Activated naive CD4-positive, alpha-beta T cell treated with anti-CD3 and anti-CD28 coated beads, Interleukin-2, amount 50 U/mL, for 72 hours (primary cell): ENCODE measurements around the gene TBX19. TPM values are rescaled to one million over a fixed set of nuclear protein-coding genes. Genes with fewer than 3 reads are reported as not detected.
"Not testable (repeated sequence)": the region's sequence is repeated elsewhere in the genome, so short reads cannot be mapped to it uniquely, and the experiment has no call there.

Experiments
- ATAC-seq, 2 donors: fragments of 150-1000 bp; cut with Tn5 transposase; 2 replicates each; pipeline ENCODE4 v1.10.0; 2021; ENCODE audit warnings: mild to moderate bottlenecking in 2 of 2, moderate library complexity in 2 of 2
- DNase-seq, 2 donors: peaks; one replicate each; pipeline ENCODE4 v3.0.0; 2021 to 2022; ENCODE audit warnings: low spot score in 2 of 2
- H3K27ac Mint-ChIP-seq, 2 donors: one replicate each; pipeline ENCODE4 v1.8.0; 2022; ENCODE audit warnings: mild to moderate bottlenecking in 2 of 2, mixed read lengths in 2 of 2
- H3K36me3 Mint-ChIP-seq, 2 donors: one replicate each; pipeline ENCODE4 v1.8.0; 2022; ENCODE audit warnings: mixed read lengths in 2 of 2
- H3K9me3 Mint-ChIP-seq, 2 donors: one replicate each; pipeline ENCODE4 v1.8.0; 2022; ENCODE audit warnings: mixed read lengths in 2 of 2
- total RNA-seq, 2 donors: library from RNA; stranded (reverse); gene quantifications; one replicate each; pipeline ENCODE4 v1.2.3, GENCODE V29; 2022

Gene TBX19
- total RNA-seq, 2 donors from 2014 or later: 2.0 to 2.9 TPM

DNA sequence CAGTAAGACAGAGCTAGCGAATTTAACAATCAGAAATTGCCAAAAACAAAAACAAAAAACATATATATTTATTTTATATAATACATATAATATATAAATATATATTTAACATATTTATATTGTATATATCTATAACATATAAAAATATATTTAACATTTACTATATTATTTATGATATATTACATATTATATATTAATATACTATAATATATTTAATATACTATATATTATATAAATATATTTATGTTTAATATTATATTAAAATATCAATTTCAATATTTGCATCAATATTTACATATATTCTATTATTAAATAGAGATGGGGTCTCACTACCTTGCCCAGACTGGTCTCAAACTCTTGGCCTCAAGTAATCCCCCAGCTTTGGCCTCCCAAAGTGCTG is 50.9 kb downstream of the TBX19 start:
- DNase-seq: no peak
- ATAC-seq: no peak
- Mint-ChIP-seq H3K36me3 (no peaks in the 10 kb centered on the region), H3K27ac (no peak overlapping the region), H3K9me3 (no peaks in the 10 kb centered on the region)

DNA sequence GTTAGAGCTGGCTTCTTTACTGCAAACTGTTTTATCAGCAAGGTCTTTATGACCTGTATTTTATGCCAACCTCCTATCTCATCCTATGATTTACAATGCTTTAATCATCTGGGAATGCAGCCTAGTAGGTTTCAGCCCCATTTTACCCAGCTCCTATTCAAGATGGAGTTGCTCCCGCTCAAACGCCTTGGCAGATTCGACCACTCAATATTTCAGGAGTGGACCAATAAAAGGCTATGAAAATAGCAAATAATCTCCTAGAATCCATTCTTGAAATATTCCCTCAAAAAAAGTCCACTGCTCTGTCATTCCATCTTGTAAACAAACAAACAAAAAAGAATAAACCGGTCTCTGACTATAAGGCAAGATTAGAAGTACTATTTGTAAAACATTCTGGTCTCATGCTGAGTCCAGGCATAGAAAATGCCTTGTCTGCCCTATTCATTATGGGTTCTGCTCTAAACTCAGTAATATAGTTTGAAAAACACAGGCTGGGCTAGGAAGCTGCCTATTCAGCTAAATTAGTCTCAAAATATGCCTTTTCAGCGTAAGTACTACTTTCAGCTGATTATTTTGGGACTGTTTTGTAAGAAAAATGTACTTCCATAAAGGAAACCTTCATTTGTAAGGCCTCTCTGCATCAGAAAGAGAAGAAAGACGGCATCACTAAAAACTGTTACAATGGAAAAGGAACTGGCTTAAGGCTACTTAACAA is 53.0 kb downstream of the TBX19 start:
- no peaks in the 10 kb centered on the region for H3K36me3 Mint-ChIP-seq
- ATAC-seq: no peak
- no peak overlapping the region for H3K27ac Mint-ChIP-seq
- DNase-seq: no peak
- no peaks in the 10 kb centered on the region for H3K9me3 Mint-ChIP-seq

DNA sequence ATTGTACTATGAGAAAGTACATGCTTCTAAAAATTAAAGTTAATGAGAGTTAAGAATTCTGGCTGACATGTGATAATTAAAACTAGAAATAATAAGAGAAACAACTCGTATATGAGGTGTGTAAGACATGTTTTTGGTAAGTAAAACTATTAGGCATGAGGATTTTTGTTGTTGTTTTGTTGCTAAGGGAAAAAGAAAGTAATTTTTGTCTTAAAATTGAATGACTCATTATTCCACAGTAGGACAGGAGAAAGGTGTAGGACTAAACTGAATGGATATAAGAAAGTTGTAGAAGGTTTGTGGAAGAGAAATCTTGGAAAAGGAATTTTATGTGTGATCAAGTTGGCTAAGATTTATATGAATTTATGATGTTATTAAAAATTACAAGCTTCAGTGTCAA is 54.8 kb downstream of the TBX19 start:
- no peak overlapping the region for H3K27ac Mint-ChIP-seq
- no peaks in the 10 kb centered on the region for H3K9me3 Mint-ChIP-seq
- DNase-seq (no peak), ATAC-seq (no peak)
- no peaks in the 10 kb centered on the region for H3K36me3 Mint-ChIP-seq

DNA sequence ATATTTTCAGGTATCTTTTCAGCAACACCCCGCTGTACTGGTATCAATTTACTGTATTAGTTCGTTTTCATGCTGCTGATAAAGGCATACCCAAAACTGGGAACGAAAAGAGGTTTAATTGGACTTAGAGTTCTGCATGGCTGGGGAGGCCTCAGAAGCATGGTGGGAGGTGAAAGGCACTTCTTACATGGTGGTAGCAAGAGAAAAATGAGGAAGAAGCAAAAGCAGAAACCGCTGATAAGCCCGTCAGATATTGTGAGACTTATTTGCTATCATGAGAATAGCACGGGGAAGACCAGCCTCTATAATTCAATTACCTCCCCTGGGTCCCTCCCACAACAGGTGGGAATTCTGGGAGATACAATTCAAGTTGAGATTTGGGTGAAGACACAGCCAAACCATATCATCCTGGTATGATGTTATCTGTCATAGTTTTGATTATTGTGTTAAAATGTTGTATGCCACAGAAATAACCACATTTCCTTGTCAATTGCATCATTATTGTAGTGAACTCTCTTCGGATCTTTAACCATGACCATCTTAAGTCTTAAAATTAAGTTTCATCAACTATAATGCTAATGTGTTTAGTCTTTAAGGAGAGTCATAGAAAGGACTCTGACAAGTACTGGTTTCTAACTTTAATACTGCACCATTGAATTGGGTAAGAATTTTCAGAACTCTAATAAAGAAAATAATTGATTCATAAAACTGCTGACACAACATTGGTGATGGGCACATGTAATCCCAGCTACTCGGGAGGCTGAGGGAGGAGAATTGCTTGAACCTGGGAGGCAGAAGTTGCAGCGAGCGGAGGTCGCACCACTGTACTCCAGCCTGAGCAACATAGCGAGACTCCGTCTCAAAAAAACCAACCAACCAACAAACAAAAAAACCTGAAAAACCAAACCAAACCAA is 58.2 kb downstream of the TBX19 start:
- H3K9me3 Mint-ChIP-seq: no peaks in the 10 kb centered on the region
- DNase-seq (no peak), ATAC-seq (no peak)
- no peak overlapping the region for H3K27ac Mint-ChIP-seq
- H3K36me3 Mint-ChIP-seq: no peaks in the 10 kb centered on the region

DNA sequence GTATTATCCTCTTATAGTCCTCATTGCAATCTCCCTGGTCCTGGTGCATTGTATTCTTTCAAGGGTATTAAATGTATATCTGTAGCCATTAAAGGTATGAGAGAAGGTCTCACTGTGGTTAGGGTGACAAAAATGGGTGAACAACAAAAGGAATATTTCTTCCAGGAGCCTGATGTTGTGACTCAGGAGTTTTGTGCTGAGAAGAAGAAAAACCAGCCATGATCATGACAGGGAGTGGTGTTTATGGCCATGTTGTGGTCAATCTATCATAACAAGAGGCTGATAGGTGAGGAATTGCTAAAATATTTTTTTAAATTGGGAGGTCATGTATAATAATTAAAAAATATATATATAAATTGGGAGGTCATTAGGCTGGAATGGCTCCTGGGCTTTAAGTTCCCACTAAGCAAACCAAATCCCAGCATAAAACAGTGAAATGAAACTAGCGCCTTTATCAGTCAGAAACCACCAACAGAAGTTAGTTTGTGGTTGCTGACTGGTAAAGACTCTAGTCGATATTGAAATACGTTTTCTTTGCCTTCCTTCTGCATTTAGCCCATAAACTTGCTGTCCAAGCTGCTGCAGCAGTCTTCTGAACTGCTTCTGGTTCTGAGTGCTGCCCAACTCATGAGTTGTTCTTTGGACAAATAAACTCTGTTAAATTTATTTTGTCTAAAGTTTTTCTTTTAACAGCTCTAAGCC is 60.3 kb downstream of the TBX19 start:
- ATAC-seq (peak; percentile 15 to 59), DNase-seq (no peak)
- no peaks in the 10 kb centered on the region for H3K36me3 Mint-ChIP-seq
- H3K27ac Mint-ChIP-seq: peak overlapping the region in 1 of 2 donors; percentile 32
- H3K9me3 Mint-ChIP-seq: no peaks in the 10 kb centered on the region

DNA sequence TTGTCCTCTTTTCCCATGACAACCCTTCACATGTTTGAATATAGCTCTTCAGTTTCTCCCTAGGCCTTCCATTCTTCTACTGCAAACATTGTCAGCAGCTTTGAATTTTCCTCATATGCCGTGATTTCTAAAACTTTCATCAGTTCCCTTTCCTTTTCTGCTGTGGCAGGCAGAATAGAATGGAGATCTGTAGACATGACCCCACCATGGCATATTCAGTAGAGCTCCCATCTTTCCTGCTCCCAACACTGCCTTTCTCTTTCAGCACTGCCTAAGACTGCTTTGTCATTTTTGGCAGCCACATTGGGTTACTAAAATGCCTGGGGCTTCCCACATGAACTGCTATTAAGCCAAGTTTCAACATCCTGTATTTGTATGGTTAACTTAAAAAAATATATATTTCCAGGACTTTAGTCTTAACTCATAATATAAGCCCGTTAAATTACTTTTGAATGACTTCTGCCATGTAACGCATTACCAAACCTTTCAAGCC is 60.9 kb downstream of the TBX19 start:
- no peak for DNase-seq
- no peaks in the 10 kb centered on the region for H3K36me3 Mint-ChIP-seq
- no peaks in the 10 kb centered on the region for H3K9me3 Mint-ChIP-seq
- H3K27ac Mint-ChIP-seq: peak overlapping the region in 1 of 2 donors; percentile 32
- ATAC-seq: peak in 1 of 2 donors; percentile 10

DNA sequence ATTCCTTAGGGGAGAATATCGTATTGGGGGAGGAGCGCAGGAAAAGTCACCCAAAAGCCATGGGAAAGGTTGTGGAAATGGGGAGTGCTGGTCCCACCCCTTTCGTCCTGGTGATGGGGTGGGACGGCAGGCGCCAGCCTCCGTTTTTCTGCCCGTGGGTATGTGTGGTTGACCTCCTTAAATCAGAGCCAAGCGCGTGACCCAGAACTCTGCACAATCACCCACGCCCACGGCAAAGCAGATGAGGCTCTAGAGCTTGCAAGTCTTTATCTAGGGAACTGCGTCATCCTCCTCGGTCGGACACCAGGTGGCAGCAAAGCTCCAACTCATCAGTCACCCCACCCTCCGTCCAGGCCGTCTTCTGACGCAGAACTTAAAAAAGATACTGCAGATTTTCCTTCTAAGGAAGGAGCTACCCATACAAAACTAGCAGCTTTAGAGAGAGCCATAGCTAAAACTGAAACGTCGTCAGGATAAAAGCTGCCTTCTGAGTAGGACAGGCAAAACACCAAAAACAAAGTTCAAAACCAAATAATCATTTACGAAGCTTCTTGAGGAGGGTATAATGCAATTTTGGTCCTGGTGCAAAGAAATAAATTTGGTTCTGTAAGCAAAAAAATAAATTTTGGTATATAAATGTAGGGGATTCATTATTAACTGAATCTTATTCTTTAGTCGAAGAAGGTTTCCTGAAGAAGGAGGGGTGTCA is 62.0 kb downstream of the TBX19 start:
- Mint-ChIP-seq H3K27ac (no peak overlapping the region), H3K36me3 (peaks cover 0 to 2% of the 10 kb centered on the region in 2 donors), H3K9me3 (peaks cover 0 to 4% of the 10 kb centered on the region in 2 donors)
- peak; percentile 78 to 86 for DNase-seq
- ATAC-seq: peak; percentile 94 to 98

DNA sequence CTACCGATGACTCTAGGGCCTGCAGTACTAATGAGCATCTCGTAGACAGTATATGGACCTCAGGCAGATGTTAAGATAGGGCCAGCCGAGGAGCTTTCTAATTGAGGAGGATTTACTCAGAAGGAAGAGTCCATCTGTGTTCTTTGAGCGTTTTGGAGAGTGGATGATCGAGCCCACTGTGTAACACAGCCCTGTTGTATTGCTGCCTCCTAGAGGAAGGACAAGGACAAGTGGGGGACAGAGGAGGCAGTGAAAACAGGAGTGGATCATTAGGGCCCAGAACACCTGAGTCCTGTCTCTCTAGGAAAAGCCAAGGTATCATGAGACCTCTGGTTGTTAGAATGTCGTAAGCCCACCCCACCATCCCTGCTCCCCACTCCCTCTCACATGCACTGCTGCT is 62.9 kb downstream of the TBX19 start:
- ATAC-seq (no peak), DNase-seq (no peak)
- peaks cover 4 to 11% of the 10 kb centered on the region in 2 donors for H3K36me3 Mint-ChIP-seq

DNA sequence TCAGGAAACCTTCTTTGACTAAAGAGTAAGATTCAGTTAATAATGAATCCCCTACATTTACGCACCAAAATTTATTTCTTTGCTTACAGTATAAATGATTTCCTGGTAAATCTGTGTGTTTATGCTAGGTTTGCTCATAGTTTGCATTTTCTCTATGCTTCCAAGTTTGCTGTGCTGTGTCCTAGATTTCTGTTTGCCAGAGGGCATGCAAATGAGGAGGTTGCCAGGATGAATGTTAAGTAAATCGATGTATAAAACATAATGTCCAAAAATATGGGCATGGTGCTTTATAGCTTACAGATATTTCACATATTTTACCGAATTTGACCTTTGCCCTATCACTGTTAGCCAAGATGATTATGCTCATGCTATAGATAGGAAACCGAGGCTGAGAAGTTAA is 63.8 kb downstream of the TBX19 start:
- ATAC-seq: no peak
- H3K36me3 Mint-ChIP-seq: peaks cover 4 to 11% of the 10 kb centered on the region in 2 donors
- DNase-seq: no peak
- H3K9me3 Mint-ChIP-seq: peaks cover 0 to 4% of the 10 kb centered on the region in 2 donors
- H3K27ac Mint-ChIP-seq: no peak overlapping the region

More for the DNA sequence above, 62.9 kb downstream of the TBX19 start:
- Mint-ChIP-seq H3K27ac (no peak overlapping the region), H3K9me3 (peaks cover 0 to 4% of the 10 kb centered on the region in 2 donors)

DNA sequence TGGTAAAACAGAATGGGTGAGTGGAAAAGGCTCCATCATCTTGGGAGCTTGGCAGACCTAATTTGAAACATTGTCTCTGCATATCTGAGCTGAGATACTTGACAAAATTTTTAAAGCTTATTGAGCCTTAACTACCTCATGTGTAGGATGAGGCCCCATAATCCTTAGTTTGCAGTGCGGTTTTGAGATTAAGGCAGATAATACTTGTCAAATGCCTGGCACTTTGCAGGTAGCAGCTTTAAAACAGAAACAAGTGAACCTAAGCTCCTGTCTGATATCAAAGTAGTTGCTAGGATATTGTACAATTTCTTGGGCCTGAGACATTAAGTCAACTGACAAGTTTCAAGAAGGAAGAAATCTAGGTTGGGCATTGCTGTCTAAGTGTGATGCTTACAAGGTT is 65.3 kb downstream of the TBX19 start:
- peaks cover 4 to 11% of the 10 kb centered on the region in 2 donors for H3K36me3 Mint-ChIP-seq
- DNase-seq (no peak), ATAC-seq (no peak)
- H3K27ac Mint-ChIP-seq: no peak overlapping the region
- H3K9me3 Mint-ChIP-seq: peaks cover 0 to 4% of the 10 kb centered on the region in 2 donors

DNA sequence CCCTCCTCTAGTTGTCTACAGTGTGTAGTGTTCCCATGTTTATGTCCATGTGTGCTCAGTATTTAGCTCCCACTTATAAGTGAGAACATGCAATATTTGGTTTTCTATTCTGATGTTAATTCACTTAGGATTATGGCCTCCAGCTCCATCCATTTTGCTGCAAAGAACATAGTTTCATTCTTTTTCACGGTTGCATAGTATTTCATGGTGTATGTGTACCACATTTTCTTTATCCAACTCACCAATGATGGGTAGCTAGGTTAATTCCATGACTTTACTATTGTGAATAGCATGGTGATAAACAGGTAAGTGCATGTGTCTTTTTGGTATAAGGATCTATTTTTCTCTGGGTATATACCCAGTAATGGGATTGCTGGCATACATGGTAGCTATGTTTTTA is 67.0 kb downstream of the TBX19 start:
- H3K36me3 Mint-ChIP-seq: peaks cover 4 to 11% of the 10 kb centered on the region in 2 donors
- H3K27ac Mint-ChIP-seq: peak overlapping the region in 1 of 2 donors; percentile 91
- ATAC-seq (no peak), DNase-seq (no peak)
- H3K9me3 Mint-ChIP-seq: peaks cover 0 to 4% of the 10 kb centered on the region in 2 donors

DNA sequence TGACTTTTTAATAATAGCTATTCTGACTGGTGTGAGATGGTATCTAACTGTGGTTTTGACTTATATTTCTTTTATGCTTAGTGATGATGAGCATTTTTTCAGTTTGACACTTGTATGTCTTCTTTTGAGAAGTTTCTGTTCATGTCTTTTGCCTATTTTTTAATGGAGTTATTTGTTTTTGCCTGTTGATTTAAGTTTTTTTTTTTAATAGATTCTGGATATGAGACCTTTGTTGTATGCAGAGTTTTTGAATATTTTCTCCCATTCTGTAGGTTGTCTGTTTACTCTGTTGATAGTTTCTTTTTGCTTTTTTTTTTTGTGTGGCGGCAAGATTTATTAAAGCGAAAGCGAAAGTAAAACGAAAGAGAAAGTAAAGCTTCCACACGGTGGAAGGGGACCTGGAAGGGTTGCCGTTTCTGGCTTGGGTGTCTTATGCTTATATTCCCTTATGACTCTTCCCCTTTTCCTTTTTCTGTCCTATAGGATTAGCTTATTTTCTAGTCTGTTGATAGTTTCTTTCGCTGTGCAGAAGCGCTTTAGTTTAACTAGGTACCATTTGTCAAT is 67.6 kb downstream of the TBX19 start:
- no peak for DNase-seq

DNA sequence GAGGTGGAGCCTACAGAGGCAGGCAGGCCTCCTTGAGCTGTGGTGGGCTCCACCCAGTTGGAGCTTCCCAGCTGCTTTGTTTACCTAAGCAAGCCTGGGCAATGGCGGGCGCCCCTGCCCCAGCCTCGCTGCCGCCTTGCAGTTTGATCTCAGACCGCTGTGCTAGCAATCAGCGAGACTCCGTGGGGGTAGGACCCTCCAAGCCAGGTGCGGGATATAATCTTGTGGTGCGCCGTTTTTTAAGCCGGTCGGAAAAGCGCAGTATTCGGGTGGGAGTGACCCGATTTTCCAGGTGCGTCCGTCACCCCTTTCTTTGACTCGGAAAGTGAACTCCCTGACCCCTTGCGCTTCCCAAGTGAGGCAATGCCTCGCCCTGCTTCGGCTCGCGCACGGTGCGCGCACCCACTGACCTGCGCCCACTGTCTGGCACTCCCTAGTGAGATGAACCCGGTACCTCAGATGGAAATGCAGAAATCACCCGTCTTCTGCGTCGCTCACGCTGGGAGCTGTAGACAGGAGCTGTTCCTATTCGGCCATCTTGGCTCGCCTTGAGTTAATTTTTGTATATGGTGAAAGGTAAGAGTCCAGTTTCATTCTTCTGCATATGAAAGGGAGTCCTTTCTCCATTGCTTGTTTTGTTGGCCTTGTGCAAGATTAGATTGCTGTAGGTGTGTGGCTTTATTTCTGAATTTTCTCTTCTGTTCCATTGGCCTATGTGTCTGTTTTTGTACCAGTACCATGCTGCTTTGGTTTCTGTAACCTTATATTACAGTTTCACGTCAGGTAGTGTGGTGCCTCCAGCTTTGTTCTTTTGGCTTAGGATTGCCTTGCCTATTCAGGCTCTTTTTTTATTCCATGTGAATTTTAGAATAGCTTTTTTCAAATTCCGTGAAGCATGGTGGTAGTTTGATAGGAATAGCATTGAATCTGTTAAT is 73.9 kb downstream of the TBX19 start:
- H3K9me3 Mint-ChIP-seq, H3K27ac Mint-ChIP-seq, H3K36me3 Mint-ChIP-seq, DNase-seq, ATAC-seq: not testable (repeated sequence)

More for the DNA sequence above, 67.6 kb downstream of the TBX19 start:
- Mint-ChIP-seq H3K27ac (peak overlapping the region; percentile 87 to 91), H3K36me3 (peaks cover 4 to 11% of the 10 kb centered on the region in 2 donors), H3K9me3 (peaks cover 0 to 4% of the 10 kb centered on the region in 2 donors)
- no peak for ATAC-seq

DNA sequence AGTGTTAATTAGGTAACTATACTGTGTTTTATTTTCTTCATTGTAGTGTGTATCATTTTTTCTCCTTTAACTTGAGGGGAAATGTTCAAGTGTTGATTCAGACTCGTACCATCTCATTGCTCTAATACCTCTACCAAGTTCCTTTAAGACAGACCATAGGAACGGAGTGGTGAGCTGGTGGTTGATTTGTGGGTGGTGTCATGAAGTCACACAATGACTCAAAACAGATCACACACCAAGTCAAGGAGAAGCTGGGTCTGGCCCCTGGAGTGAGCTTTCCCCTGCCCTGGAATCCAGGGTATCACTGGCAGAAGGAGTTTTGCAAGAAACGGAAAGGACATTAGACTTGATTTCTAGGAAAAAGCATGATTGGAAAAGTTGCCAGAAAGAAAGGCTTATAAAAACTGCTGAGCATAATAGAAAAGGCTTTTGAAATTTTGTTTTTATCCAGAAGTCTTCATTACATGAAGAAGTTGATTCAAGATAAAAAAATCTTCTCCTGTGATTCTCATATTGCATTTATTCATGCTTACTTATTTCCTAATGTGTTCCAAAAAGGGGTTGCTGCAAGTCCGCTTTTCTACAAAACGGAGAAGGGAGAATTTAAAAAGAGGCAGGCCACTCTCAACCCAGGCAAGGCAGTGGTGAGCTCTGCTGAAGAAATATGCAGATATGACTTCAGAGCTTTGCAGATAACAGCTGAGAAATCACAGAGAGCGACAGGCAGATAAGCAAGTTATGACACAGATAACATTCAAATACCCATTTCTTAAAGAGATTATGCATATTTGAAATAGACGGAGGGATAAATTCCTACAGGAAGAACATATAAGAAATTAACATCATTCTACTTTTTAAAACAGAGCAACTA is 79.7 kb downstream of the TBX19 start:
- H3K36me3 Mint-ChIP-seq: no peaks in the 10 kb centered on the region
- ATAC-seq: peak; percentile 57 to 61
- H3K9me3 Mint-ChIP-seq: no peaks in the 10 kb centered on the region
- no peak for DNase-seq
- no peak overlapping the region for H3K27ac Mint-ChIP-seq
